Stimulated activated naive B cell treated with anti-CD40 and anti-IgM and Interleukin-4, amounts not matched to agents 10 μg/mL and 1 μg/mL and 100 μg/mL, for 72 hours (primary cell): ENCODE measurements around the gene BFSP1.

Experiments
- ATAC-seq, 2 donors: fragments of 150-1000 bp; cut with Tn5 transposase; replicated peaks; 2 replicates each; pipeline ENCODE4 v1.10.0; 2021; ENCODE audit warnings: moderate library complexity in 1 of 2
- DNase-seq: peaks from one replicate; pipeline ENCODE4 v3.0.0; 2021
- H3K27ac Mint-ChIP-seq: one replicate; pipeline ENCODE4 v1.8.0; 2022; ENCODE audit warnings: mild to moderate bottlenecking, mixed read lengths
- H3K27me3 Mint-ChIP-seq, 2 donors: one replicate each; pipeline ENCODE4 v1.8.0; 2022; ENCODE audit warnings: mixed read lengths in 2 of 2
- H3K36me3 Mint-ChIP-seq, 2 donors: one replicate each; pipeline ENCODE4 v1.8.0; 2022; ENCODE audit warnings: mixed read lengths in 2 of 2, mild to moderate bottlenecking in 1 of 2
- H3K4me1 Mint-ChIP-seq, 2 donors: one replicate each; pipeline ENCODE4 v1.8.0; 2022; ENCODE audit warnings: mixed read lengths in 2 of 2, mild to moderate bottlenecking in 1 of 2
- H3K4me3 Mint-ChIP-seq, 2 donors: one replicate each; pipeline ENCODE4 v1.8.0; 2022; ENCODE audit warnings: mild to moderate bottlenecking in 2 of 2, mixed read lengths in 2 of 2, moderate library complexity in 1 of 2
- H3K9me3 Mint-ChIP-seq, 2 donors: one replicate each; pipeline ENCODE4 v1.8.0; 2022; ENCODE audit warnings: mixed read lengths in 2 of 2, mild to moderate bottlenecking in 1 of 2

The BFSP1 gene

DNA sequence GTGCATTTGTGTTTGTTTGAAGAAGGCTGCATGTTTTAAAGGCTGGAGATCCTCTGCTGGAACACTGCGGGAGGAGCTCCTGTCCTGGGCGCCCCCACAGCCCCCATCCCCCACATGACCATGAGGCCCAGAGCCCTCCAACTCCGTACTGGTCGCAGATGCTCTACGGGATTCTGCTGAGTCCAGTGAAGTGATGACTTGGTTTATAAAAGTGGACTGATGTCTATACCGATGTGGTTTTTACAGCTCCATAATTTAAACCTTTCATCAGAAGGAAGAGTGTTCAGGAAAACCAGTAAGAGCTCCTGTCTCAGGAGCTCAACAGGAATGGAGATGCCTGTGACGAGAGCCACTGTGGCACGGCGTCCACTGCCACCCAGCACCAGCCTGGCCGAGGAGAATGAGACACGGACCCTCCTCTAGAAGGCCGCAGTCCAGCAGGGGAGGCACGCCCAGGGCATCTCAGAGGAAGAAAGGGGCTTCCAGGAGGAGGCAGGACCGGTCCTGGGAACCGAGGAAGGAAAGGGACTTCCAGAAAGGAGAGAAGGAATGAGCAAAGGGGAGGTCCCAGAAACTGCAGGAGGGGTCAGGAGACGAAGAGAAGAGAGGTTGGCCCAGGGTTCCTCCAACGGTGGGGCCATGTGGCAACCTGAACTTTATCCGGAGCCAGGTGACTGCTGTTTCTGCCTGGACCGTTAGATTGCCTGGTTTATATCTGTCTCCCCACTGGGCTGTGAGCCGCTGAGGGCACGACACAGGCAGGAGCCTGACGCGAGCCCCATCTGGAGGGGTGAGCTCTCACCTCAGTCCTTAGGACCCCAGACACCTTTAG, 26.9 kb downstream of the BFSP1 start:
- H3K4me3 Mint-ChIP-seq, result peak overlapping the region; percentile 91
- peak overlapping the region; percentile 17 for H3K27ac Mint-ChIP-seq
- H3K9me3 Mint-ChIP-seq, result no peaks in the 10 kb centered on the region
- ATAC-seq (peak; percentile 52 to 57), DNase-seq (no peak)
- no peaks in the 10 kb centered on the region for H3K36me3 Mint-ChIP-seq
- peaks cover 8 to 21% of the 10 kb centered on the region in 2 donors for H3K4me1 Mint-ChIP-seq
- H3K27me3 Mint-ChIP-seq, result peaks cover 16 to 19% of the 10 kb centered on the region in 2 donors

DNA sequence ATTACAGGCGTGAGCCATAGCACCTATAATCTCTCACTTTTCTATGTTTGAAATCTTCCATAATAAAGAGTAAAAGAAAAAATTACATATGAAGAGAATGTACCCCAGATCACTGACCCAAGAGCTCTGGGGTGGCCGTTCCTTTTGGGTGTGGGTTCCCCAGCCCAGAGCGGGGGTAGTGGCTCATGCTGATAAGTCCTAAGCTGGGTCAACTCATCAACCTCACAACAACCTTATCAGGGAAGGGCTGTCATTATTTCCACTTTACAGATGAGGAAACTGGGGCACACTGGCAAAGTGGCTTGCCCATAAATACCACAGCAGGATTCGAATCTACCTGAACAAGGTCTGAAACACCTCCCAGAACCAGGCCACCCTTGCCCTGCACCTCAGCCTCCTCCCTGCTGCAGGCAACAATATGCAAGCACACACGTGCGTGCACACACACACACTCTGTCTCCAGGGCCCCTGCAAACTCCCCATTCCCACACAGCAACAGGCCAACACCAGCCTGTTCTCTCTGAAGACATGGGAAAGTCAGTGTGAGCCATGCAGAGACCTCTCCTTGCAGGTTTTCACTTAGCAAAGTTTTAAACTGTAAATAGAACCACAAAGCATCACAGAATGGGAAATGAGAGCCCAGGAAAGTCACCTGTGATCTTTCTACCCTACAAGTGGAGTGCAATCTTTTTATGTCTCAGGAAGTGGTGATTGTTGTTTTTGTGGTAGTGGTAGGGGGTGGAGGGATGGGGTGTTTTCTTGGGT, 27.7 kb downstream of the BFSP1 start:
- Mint-ChIP-seq H3K36me3 (no peaks in the 10 kb centered on the region), H3K27me3 (peaks cover 16 to 25% of the 10 kb centered on the region in 2 donors), H3K27ac (no peak overlapping the region), H3K4me3 (no peak overlapping the region), H3K9me3 (no peaks in the 10 kb centered on the region), H3K4me1 (peaks cover 8 to 21% of the 10 kb centered on the region in 2 donors)
- ATAC-seq, result no peak
- DNase-seq, result no peak

- peaks cover 11 to 27% of the 10 kb centered on the region in 2 donors for H3K27me3 Mint-ChIP-seq
- ATAC-seq, result no peak
- H3K4me1 Mint-ChIP-seq, result peaks cover 8 to 21% of the 10 kb centered on the region in 2 donors
- no peak for DNase-seq
- H3K36me3 Mint-ChIP-seq, result no peaks in the 10 kb centered on the region
- no peak overlapping the region for H3K4me3 Mint-ChIP-seq
- H3K27ac Mint-ChIP-seq, result no peak overlapping the region
- H3K9me3 Mint-ChIP-seq, result no peaks in the 10 kb centered on the region
Observed at GRCh38 chr20:17502105-17502504, 29.1 kb downstream of the BFSP1 start.

GRCh38 chr20:17501701-17502100, 29.5 kb downstream of the BFSP1 start:
- peaks cover 8 to 21% of the 10 kb centered on the region in 2 donors for H3K4me1 Mint-ChIP-seq
- no peaks in the 10 kb centered on the region for H3K9me3 Mint-ChIP-seq
- H3K27ac Mint-ChIP-seq, result no peak overlapping the region
- no peak for DNase-seq
- no peak overlapping the region for H3K4me3 Mint-ChIP-seq
- no peak for ATAC-seq
- H3K36me3 Mint-ChIP-seq, result no peaks in the 10 kb centered on the region
- H3K27me3 Mint-ChIP-seq, result peaks cover 11 to 27% of the 10 kb centered on the region in 2 donors

DNA sequence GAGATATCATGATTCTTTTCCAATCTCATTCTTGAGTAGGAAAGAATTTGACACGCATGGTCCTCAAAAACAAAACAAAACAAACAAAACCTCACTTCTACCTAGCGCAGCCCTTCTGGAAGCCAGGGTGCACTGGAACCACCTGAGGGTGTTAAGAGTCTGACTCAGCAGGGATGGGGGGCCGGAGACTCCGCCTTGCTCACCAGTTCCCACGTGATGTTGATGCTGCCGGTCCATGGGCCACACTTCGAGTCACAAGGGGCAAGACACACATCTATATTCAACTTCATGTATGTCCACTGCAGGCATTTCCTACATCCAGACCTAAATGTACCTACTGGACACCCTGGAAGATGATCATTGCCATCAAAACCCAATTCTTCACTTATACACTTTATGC, 30.4 kb downstream of the BFSP1 start:
- H3K4me1 Mint-ChIP-seq, result peaks cover 8 to 18% of the 10 kb centered on the region in 2 donors
- no peaks in the 10 kb centered on the region for H3K9me3 Mint-ChIP-seq
- no peak overlapping the region for H3K4me3 Mint-ChIP-seq
- no peaks in the 10 kb centered on the region for H3K36me3 Mint-ChIP-seq
- H3K27ac Mint-ChIP-seq, result no peak overlapping the region
- DNase-seq (no peak), ATAC-seq (no peak)
- H3K27me3 Mint-ChIP-seq, result peaks cover 11 to 32% of the 10 kb centered on the region in 2 donors

DNA sequence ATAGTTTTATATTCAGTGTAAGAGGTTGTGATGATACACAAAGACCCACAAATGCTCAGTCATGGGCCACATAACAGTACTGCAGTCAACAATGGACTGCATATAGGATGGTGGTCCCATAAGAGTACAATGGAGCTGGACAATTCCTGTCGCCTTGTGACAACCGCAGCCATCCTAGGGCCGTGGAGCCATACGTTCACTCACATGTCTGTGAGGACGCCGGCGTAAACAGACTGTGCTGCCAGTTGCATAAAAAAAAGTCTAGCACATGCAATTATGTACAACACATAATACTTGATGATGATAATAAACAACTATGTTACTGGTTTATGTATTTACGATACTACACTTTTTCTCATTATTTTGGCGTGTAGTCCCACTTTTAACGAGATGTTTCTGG, 30.9 kb downstream of the BFSP1 start:
- peaks cover 11 to 38% of the 10 kb centered on the region in 2 donors for H3K27me3 Mint-ChIP-seq
- no peaks in the 10 kb centered on the region for H3K9me3 Mint-ChIP-seq
- H3K36me3 Mint-ChIP-seq, result no peaks in the 10 kb centered on the region
- ATAC-seq (no peak), DNase-seq (no peak)
- H3K4me3 Mint-ChIP-seq, result no peak overlapping the region
- no peak overlapping the region for H3K27ac Mint-ChIP-seq
- H3K4me1 Mint-ChIP-seq, result peaks cover 4 to 12% of the 10 kb centered on the region in 2 donors

GRCh38 chr20:17499041-17499440, 32.1 kb downstream of the BFSP1 start:
- peaks cover 11 to 49% of the 10 kb centered on the region in 2 donors for H3K27me3 Mint-ChIP-seq
- no peak overlapping the region for H3K27ac Mint-ChIP-seq
- no peak for ATAC-seq
- H3K9me3 Mint-ChIP-seq, result no peaks in the 10 kb centered on the region
- H3K36me3 Mint-ChIP-seq, result no peaks in the 10 kb centered on the region
- DNase-seq, result no peak
- H3K4me3 Mint-ChIP-seq, result no peak overlapping the region
- H3K4me1 Mint-ChIP-seq, result no peaks in the 10 kb centered on the region

GRCh38 chr20:17498641-17499040, 32.5 kb downstream of the BFSP1 start:
- no peak for ATAC-seq

DNA sequence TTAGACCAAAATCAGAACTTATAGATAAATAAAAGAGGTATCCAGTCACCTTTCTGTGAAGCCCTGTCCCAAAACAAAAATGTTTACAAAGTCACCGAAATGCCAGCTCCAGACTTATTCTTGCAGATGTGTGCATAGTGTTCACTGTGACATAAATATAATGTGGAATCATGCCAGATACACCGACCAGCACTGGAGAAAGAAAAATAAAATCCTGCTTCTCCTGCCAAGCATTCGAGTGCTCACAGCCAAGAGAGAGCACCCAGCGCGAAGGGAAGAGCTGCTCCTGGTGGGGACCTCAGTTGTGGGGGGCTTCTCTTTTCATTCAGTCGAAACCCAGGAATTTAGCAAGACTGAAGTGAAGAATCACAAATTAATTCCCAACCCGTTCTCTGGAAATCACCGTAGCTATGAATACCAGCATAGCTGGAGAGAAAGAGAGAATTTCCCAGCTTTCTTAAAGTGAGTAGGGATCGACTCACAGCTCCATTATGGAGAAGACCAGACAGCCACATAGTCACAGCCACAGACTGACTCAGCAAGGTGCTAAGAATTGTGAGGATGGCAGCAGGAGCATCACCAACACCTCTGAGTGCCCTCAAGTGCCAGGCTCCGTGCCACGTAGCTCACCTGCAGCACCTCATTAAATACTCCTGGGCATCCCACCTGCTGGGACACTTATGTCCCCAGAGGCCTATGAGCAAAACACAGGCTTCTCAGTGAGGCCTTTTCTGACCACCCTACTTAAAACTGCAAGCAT, 33.2 kb downstream of the BFSP1 start:
- H3K4me1 Mint-ChIP-seq, result no peaks in the 10 kb centered on the region
- H3K9me3 Mint-ChIP-seq, result no peaks in the 10 kb centered on the region
- ATAC-seq (no peak), DNase-seq (no peak)
- H3K4me3 Mint-ChIP-seq, result no peak overlapping the region
- peaks cover 11 to 56% of the 10 kb centered on the region in 2 donors for H3K27me3 Mint-ChIP-seq
- no peak overlapping the region for H3K27ac Mint-ChIP-seq
- no peaks in the 10 kb centered on the region for H3K36me3 Mint-ChIP-seq

More at GRCh38 chr20:17498641-17499040, 32.5 kb downstream of the BFSP1 start:
- Mint-ChIP-seq H3K36me3 (no peaks in the 10 kb centered on the region), H3K4me1 (no peaks in the 10 kb centered on the region), H3K27me3 (peaks cover 11 to 50% of the 10 kb centered on the region in 2 donors), H3K27ac (no peak overlapping the region), H3K4me3 (no peak overlapping the region), H3K9me3 (no peaks in the 10 kb centered on the region)
- no peak for DNase-seq

DNA sequence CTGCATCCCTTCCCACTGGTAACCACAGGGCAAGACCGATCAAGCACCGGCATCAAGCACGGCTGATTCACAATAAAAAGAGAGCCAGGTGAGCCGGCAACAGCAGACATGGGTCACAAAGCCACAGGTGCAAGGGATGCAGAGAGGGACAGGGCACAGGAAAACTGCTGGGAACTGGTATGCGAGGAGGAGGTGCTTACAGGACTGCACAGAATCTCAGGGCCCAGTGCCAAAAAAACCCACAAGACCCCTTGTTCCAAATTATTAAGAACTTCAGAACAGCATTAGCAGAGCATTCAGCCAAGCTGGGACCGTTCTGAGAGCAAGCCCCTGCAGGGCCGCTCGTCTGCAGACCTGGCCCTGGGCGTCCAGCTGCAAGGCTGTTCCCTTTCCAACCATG, 35.4 kb downstream of the BFSP1 start:
- peaks cover 0 to 38% of the 10 kb centered on the region in 2 donors for H3K27me3 Mint-ChIP-seq
- no peaks in the 10 kb centered on the region for H3K9me3 Mint-ChIP-seq
- no peaks in the 10 kb centered on the region for H3K36me3 Mint-ChIP-seq
- no peak overlapping the region for H3K27ac Mint-ChIP-seq
- ATAC-seq, result no peak
- no peak for DNase-seq
- no peaks in the 10 kb centered on the region for H3K4me1 Mint-ChIP-seq
- no peak overlapping the region for H3K4me3 Mint-ChIP-seq

- no peaks in the 10 kb centered on the region for H3K36me3 Mint-ChIP-seq
- H3K27ac Mint-ChIP-seq, result no peak overlapping the region
- no peak for ATAC-seq
- no peak for DNase-seq
- H3K4me1 Mint-ChIP-seq, result no peaks in the 10 kb centered on the region
- no peaks in the 10 kb centered on the region for H3K9me3 Mint-ChIP-seq
- no peak overlapping the region for H3K4me3 Mint-ChIP-seq
- H3K27me3 Mint-ChIP-seq, result peaks cover 0 to 37% of the 10 kb centered on the region in 2 donors
Observed at GRCh38 chr20:17494201-17494600, 37.0 kb downstream of the BFSP1 start.

- Mint-ChIP-seq H3K27me3 (peaks cover under 1 to 29% of the 10 kb centered on the region in 2 donors), H3K27ac (no peak overlapping the region), H3K4me3 (no peak overlapping the region), H3K36me3 (no peaks in the 10 kb centered on the region), H3K4me1 (no peaks in the 10 kb centered on the region), H3K9me3 (no peaks in the 10 kb centered on the region)
- DNase-seq (no peak), ATAC-seq (no peak)
Observed at GRCh38 chr20:17493173-17493572, 38.0 kb downstream of the BFSP1 start.

DNA sequence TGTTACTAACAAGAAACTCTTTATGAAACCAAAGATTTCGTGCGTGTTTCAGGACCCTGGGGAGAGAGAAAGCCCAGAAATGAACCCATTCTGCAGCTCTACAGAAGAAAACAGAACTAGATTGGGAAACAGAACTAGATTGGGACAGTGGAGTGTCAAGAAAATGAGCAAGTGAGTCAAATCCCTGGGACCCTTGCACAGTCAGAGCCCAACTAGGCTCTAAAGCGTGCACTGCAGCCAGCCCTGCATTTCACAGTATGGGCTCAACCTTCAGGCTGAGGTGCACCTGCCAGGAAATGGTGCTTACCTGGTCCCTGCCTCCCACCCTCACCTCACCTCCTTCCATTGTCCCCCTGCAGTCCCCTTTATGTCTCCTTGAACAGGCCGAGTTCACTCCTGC, 39.7 kb downstream of the BFSP1 start:
- no peaks in the 10 kb centered on the region for H3K9me3 Mint-ChIP-seq
- no peaks in the 10 kb centered on the region for H3K36me3 Mint-ChIP-seq
- no peak overlapping the region for H3K4me3 Mint-ChIP-seq
- ATAC-seq (no peak), DNase-seq (no peak)
- H3K4me1 Mint-ChIP-seq, result no peaks in the 10 kb centered on the region
- H3K27ac Mint-ChIP-seq, result no peak overlapping the region
- peaks cover 5 to 32% of the 10 kb centered on the region in 2 donors for H3K27me3 Mint-ChIP-seq

- no peak for DNase-seq
- H3K9me3 Mint-ChIP-seq, result no peaks in the 10 kb centered on the region
- H3K27me3 Mint-ChIP-seq, result peaks cover 7 to 34% of the 10 kb centered on the region in 2 donors
- H3K36me3 Mint-ChIP-seq, result no peaks in the 10 kb centered on the region
- H3K4me1 Mint-ChIP-seq, result no peaks in the 10 kb centered on the region
- H3K4me3 Mint-ChIP-seq, result no peak overlapping the region
- no peak overlapping the region for H3K27ac Mint-ChIP-seq
- ATAC-seq, result no peak
Observed at GRCh38 chr20:17491041-17491440, 40.1 kb downstream of the BFSP1 start.
